HL-60 (cell line): ENCODE measurements around the gene DDX42.

Experiments used
- DNase-seq, 2 experiments: peaks; one replicate each; pipeline ENCODE4 v3.0.0-alpha.2; 2010 to 2020; ENCODE audit warnings: low read depth in 1 of 2, low spot score in 1 of 2
- H3K27ac ChIP-seq: fragments of 250-450 bp; sonication (Bioruptor Pico); replicated peaks from 2 replicates; pipeline ENCODE4 v1.5.1; 2020; ENCODE audit warnings: mild to moderate bottlenecking, moderate library complexity
- H3K27me3 ChIP-seq: fragments of 250-450 bp; sonication (Bioruptor Pico); 2 replicates; pipeline ENCODE4 v1.5.1; 2021; ENCODE audit warnings: mild to moderate bottlenecking, moderate library complexity; ENCODE audit not compliant: insufficient read depth, poor library complexity, severe bottlenecking
- H3K4me3 ChIP-seq: replicated peaks from 2 replicates; pipeline ENCODE4 v1.5.1; 2011; ENCODE audit warnings: mild to moderate bottlenecking, control low read depth, low read length; ENCODE audit not compliant: insufficient read depth
- CTCF ChIP-seq: IDR thresholded peaks from one replicate; pipeline ENCODE4 v1.5.1; 2011; ENCODE audit warnings: low read length, control low read depth, inconsistent platforms; ENCODE audit not compliant: insufficient read depth
- GABPA ChIP-seq: IDR thresholded peaks from 2 replicates; pipeline ENCODE4 v1.6.1; 2012; ENCODE audit warnings: low read depth
- POLR2AphosphoS5 ChIP-seq: IDR thresholded peaks from 2 replicates; pipeline ENCODE4 v1.6.1; 2012; ENCODE audit warnings: low read depth
- REST ChIP-seq: IDR thresholded peaks from 2 replicates; pipeline ENCODE4 v1.6.1; 2012; ENCODE audit warnings: low read depth; ENCODE audit not compliant: insufficient replicate concordance
- SPI1 ChIP-seq: IDR thresholded peaks from 2 replicates; pipeline ENCODE4 v1.6.1; 2012; ENCODE audit warnings: low read depth, mild to moderate bottlenecking, borderline replicate concordance

Gene DDX42

GRCh38 chr17:63827002-63827800, 53.2 kb downstream of the DDX42 start, which contains the start of the genes FTSJ3 and PSMC5:
FTSJ3 (minus strand) TSS chr17:63827663; CDS start chr17:63826902, 761 bp downstream.
PSMC5 (plus strand) TSS chr17:63827431; CDS start chr17:63827491, 60 bp downstream.
- Histone ChIP-seq H3K27ac (peak within 1 kb of the TSS; percentile 98), H3K4me3 (peak within 1 kb of the TSS; percentile 91), H3K27me3 (no peaks in the 10 kb centered on the region)
- peak; percentile 87 to 98 for DNase-seq
- TF ChIP-seq SPI1 (peak; percentile 29; the same call in 1 of the 2 replicates), REST (peak; percentile 48), POLR2AphosphoS5 (peak; percentile 100), GABPA (peak; percentile 96), CTCF (peak; percentile 31)

GRCh38 chr17:63827801-63828221, 53.8 kb downstream of the DDX42 start:
- Histone ChIP-seq H3K27me3 (no peaks in the 10 kb centered on the region), H3K4me3 (peak overlapping the region; percentile 91), H3K27ac (peak overlapping the region; percentile 98)
- TF ChIP-seq GABPA (no peak), SPI1 (no peak), REST (no peak), POLR2AphosphoS5 (no peak), CTCF (no peak)
- no peak for DNase-seq

- no peak for DNase-seq
- H3K27me3 ChIP-seq: no peaks in the 10 kb centered on the region
- TF ChIP-seq CTCF (no peak), POLR2AphosphoS5 (no peak), SPI1 (no peak), GABPA (no peak), REST (no peak)
- H3K4me3 ChIP-seq: no peak overlapping the region
- H3K27ac ChIP-seq: no peak overlapping the region
Measured at GRCh38 chr17:63828936-63829335, 55.0 kb downstream of the DDX42 start.
